ENCODE data around the gene LDB2.

Gene LDB2

GRCh38 chr4:16622826-16623225 lies 275.6 kb downstream of the LDB2 start:
- FAIRE-seq (no peak), DNase-seq (ENCODE audit: insufficient read length) (no peak)
- TF ChIP-seq TAF1 (IDR thresholded peaks at IDR 0.05; ENCODE audit: borderline replicate concordance, low read depth, low read length) (no peak), POLR2A (IDR thresholded peaks at IDR 0.05; ENCODE audit: low read depth, low read length) (no peak), POLR2AphosphoS5 (IDR thresholded peaks at IDR 0.05; ENCODE audit: low read depth, low read length) (no peak)

- DNase-seq (ENCODE audit: insufficient read length) (no peak), FAIRE-seq (no peak)
- TF ChIP-seq POLR2A (IDR thresholded peaks at IDR 0.05; ENCODE audit: low read depth, low read length): no peak
- TF ChIP-seq POLR2AphosphoS5 (IDR thresholded peaks at IDR 0.05; ENCODE audit: low read depth, low read length): no peak
- no peak for TF ChIP-seq TAF1 (IDR thresholded peaks at IDR 0.05; ENCODE audit: borderline replicate concordance, low read depth, low read length)
Measured at GRCh38 chr4:16617435-16617834, 281.0 kb downstream of the LDB2 start.

- DNase-seq (ENCODE audit: insufficient read length) (no peak), FAIRE-seq (no peak)
- TF ChIP-seq POLR2A (IDR thresholded peaks at IDR 0.05; ENCODE audit: low read depth, low read length) (no peak), POLR2AphosphoS5 (IDR thresholded peaks at IDR 0.05; ENCODE audit: low read depth, low read length) (no peak), TAF1 (IDR thresholded peaks at IDR 0.05; ENCODE audit: borderline replicate concordance, low read depth, low read length) (no peak)
Measured at GRCh38 chr4:16617011-16617410, 281.4 kb downstream of the LDB2 start.

- no peak for DNase-seq (ENCODE audit: insufficient read length)
- no peak for FAIRE-seq
- no peak for TF ChIP-seq POLR2AphosphoS5 (IDR thresholded peaks at IDR 0.05; ENCODE audit: low read depth, low read length)
- no peak for TF ChIP-seq TAF1 (IDR thresholded peaks at IDR 0.05; ENCODE audit: borderline replicate concordance, low read depth, low read length)
- no peak for TF ChIP-seq POLR2A (IDR thresholded peaks at IDR 0.05; ENCODE audit: low read depth, low read length)
Measured at GRCh38 chr4:16609170-16609758, 289.2 kb downstream of the LDB2 start.

GRCh38 chr4:16608611-16609125 lies 289.8 kb downstream of the LDB2 start:
- DNase-seq (ENCODE audit: insufficient read length): no peak
- TF ChIP-seq POLR2A (IDR thresholded peaks at IDR 0.05; ENCODE audit: low read depth, low read length): no peak
- no peak for TF ChIP-seq TAF1 (IDR thresholded peaks at IDR 0.05; ENCODE audit: borderline replicate concordance, low read depth, low read length)
- TF ChIP-seq POLR2AphosphoS5 (IDR thresholded peaks at IDR 0.05; ENCODE audit: low read depth, low read length): no peak
- no peak for FAIRE-seq

GRCh38 chr4:16608123-16608522 lies 290.3 kb downstream of the LDB2 start:
- TF ChIP-seq POLR2AphosphoS5 (IDR thresholded peaks at IDR 0.05; ENCODE audit: low read depth, low read length): no peak
- no peak for TF ChIP-seq POLR2A (IDR thresholded peaks at IDR 0.05; ENCODE audit: low read depth, low read length)
- no peak for TF ChIP-seq TAF1 (IDR thresholded peaks at IDR 0.05; ENCODE audit: borderline replicate concordance, low read depth, low read length)
- DNase-seq (ENCODE audit: insufficient read length) (no peak), FAIRE-seq (no peak)

- TF ChIP-seq POLR2AphosphoS5 (IDR thresholded peaks at IDR 0.05; ENCODE audit: low read depth, low read length) (no peak), POLR2A (IDR thresholded peaks at IDR 0.05; ENCODE audit: low read depth, low read length) (no peak), TAF1 (IDR thresholded peaks at IDR 0.05; ENCODE audit: borderline replicate concordance, low read depth, low read length) (no peak)
- no peak for DNase-seq (ENCODE audit: insufficient read length)
- no peak for FAIRE-seq
Measured at GRCh38 chr4:16607241-16608066, 291.0 kb downstream of the LDB2 start.

- TF ChIP-seq POLR2AphosphoS5 (IDR thresholded peaks at IDR 0.05; ENCODE audit: low read depth, low read length): no peak
- no peak for TF ChIP-seq TAF1 (IDR thresholded peaks at IDR 0.05; ENCODE audit: borderline replicate concordance, low read depth, low read length)
- TF ChIP-seq POLR2A (IDR thresholded peaks at IDR 0.05; ENCODE audit: low read depth, low read length): no peak
- DNase-seq (ENCODE audit: insufficient read length) (no peak), FAIRE-seq (no peak)
Measured at GRCh38 chr4:16606691-16607090, 291.8 kb downstream of the LDB2 start.

- no peak for TF ChIP-seq POLR2A (IDR thresholded peaks at IDR 0.05; ENCODE audit: low read depth, low read length)
- TF ChIP-seq POLR2AphosphoS5 (IDR thresholded peaks at IDR 0.05; ENCODE audit: low read depth, low read length): no peak
- TF ChIP-seq TAF1 (IDR thresholded peaks at IDR 0.05; ENCODE audit: borderline replicate concordance, low read depth, low read length): no peak
- DNase-seq (ENCODE audit: insufficient read length) (no peak), FAIRE-seq (no peak)
Measured at GRCh38 chr4:16603178-16603577, 295.3 kb downstream of the LDB2 start.

GRCh38 chr4:16598597-16599206 lies 299.7 kb downstream of the LDB2 start:
- no peak for FAIRE-seq
- DNase-seq (ENCODE audit: insufficient read length): no peak
- TF ChIP-seq POLR2A (IDR thresholded peaks at IDR 0.05; ENCODE audit: low read depth, low read length): no peak
- TF ChIP-seq TAF1 (IDR thresholded peaks at IDR 0.05; ENCODE audit: borderline replicate concordance, low read depth, low read length): no peak

GRCh38 chr4:16597845-16598596 lies 300.4 kb downstream of the LDB2 start:
- FAIRE-seq (no peak), DNase-seq (ENCODE audit: insufficient read length) (no peak)
- TF ChIP-seq POLR2AphosphoS5 (IDR thresholded peaks at IDR 0.05; ENCODE audit: low read depth, low read length) (no peak), TAF1 (IDR thresholded peaks at IDR 0.05; ENCODE audit: borderline replicate concordance, low read depth, low read length) (no peak), POLR2A (IDR thresholded peaks at IDR 0.05; ENCODE audit: low read depth, low read length) (no peak)
